Upper lobe of left lung (tissue), 4 donors: Measurements from ENCODE around the gene IL17RE.

Experiments
- CTCF ChIP-seq, 6 experiments: fragments of 450-650 bp in 4 of 6; fragments of 200-600 bp in 2 of 6; sonication (generic) in 2 of 6; IDR thresholded peaks; one replicate each; pipeline ENCODE4 v1.5.1; 2016 to 2019; ENCODE audit warnings: antibody characterized with exemption in 6 of 6
- POLR2A ChIP-seq, 4 donors: fragments of 450-650 bp; IDR thresholded peaks; one replicate each; pipeline ENCODE4 v1.5.1; 2016 to 2017; ENCODE audit warnings: antibody characterized with exemption in 4 of 4, mild to moderate bottlenecking in 2 of 4

GRCh38 chr3:9951598-9951961 lies 48.9 kb downstream of the IL17RE start:
- TF ChIP-seq CTCF (IDR thresholded peaks at IDR 0.05) = no peak
- TF ChIP-seq POLR2A (IDR thresholded peaks at IDR 0.05) = no peak
